ENCODE results near the gene STXBP1. TPM values are rescaled to one million over a fixed set of nuclear protein-coding genes. Genes with fewer than 3 reads are reported as not detected.

STXBP1 gene
- total RNA-seq, 1 donor from 2014 or later = 36.9 TPM

DNA sequence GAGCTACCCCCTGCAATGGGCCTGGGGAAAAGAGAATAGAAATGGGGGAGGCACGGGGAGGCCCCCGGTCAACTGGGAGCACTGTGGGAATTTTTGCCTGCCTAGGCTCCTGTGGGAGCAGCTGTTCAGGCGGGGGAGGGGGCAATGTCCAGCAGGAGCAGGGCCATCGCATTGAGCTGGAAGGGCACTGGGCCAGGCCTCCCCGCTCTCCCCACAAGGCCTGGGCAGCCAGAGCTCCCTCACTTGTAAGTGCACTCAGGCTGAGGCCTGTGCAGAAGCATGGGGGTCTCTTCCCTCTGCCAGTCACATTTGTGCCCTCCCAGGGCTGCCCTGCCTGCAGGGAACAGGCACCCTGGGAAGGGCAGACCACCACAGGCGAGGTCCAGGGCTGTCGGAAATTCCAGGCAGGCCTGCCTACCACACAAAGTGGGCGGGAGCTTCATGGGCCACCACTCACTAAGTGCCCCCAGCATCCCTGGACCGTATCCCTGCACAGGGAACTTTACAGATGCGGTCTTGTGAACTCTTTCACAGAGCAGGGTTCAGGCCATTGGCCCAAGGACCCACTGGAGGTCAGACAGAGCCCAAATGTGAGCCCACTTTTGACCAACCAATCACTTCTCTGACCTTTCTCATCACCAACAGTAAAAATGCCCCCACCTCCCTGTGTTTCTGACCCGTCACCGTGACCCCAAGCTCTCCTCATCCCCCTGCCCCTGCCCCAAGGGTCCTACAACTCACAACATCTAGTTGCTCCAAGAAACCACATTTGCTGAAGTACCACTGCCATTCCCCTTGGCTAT, 93.7 kb downstream of the STXBP1 start:
- H3K9me3 ChIP-seq (replicated peaks) = no peaks in the 10 kb centered on the region
- no peaks in the 10 kb centered on the region for H3K36me3 ChIP-seq
- H3K27ac ChIP-seq (replicated peaks) = no peak overlapping the region
- no peak for DNase-seq
- no peaks in the 10 kb centered on the region for H3K4me1 ChIP-seq
- TF ChIP-seq, protein P1, sequence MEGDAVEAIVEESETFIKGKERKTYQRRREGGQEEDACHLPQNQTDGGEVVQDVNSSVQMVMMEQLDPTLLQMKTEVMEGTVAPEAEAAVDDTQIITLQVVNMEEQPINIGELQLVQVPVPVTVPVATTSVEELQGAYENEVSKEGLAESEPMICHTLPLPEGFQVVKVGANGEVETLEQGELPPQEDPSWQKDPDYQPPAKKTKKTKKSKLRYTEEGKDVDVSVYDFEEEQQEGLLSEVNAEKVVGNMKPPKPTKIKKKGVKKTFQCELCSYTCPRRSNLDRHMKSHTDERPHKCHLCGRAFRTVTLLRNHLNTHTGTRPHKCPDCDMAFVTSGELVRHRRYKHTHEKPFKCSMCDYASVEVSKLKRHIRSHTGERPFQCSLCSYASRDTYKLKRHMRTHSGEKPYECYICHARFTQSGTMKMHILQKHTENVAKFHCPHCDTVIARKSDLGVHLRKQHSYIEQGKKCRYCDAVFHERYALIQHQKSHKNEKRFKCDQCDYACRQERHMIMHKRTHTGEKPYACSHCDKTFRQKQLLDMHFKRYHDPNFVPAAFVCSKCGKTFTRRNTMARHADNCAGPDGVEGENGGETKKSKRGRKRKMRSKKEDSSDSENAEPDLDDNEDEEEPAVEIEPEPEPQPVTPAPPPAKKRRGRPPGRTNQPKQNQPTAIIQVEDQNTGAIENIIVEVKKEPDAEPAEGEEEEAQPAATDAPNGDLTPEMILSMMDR (IDR thresholded peaks at IDR 0.05; ENCODE audit: borderline replicate concordance) = no peak
- H3K4me3 ChIP-seq = no peak overlapping the region
- no peaks in the 10 kb centered on the region for H3K27me3 ChIP-seq (ENCODE audit: low read depth)
- intact Hi-C loops (cut with micrococcal nuclease) = no loop called here

DNA sequence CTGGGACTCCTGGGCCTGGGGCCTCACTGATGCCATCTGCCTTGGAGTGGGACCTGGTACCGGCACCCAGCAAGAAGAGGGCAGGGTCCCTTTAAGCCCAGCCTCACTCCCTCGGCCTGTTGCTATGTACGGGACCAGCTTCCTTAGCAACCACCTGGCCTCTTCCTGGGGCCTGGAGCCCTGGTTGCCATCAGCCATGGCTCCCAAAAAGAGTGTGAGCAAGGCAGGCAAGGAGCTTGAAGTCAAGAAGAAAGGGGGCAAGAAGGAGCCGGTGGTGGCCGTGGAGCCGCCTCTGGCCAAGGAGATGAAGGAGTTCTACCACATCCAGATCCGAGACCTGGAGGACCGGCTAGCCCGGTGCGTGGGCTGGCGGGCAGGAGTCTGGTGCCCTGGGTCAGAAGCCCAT, 94.8 kb downstream of the STXBP1 start, which contains the start of gene CFAP157:
CFAP157 (plus strand) TSS at position 153 of the 406 bp plus-strand sequence; CDS start at position 197, 44 bp downstream.
- Histone ChIP-seq H3K27me3 (ENCODE audit: low read depth) (no peaks in the 10 kb centered on the region), H3K27ac (replicated peaks) (no peak within 1 kb of the TSS), H3K9me3 (replicated peaks) (no peaks in the 10 kb centered on the region), H3K36me3 (no peaks in the 10 kb centered on the region), H3K4me3 (no peak within 1 kb of the TSS), H3K4me1 (no peaks in the 10 kb centered on the region)
- no peak for DNase-seq
- TF ChIP-seq, protein P1 (IDR thresholded peaks at IDR 0.05; ENCODE audit: borderline replicate concordance) = no peak
- intact Hi-C loops (cut with micrococcal nuclease) = no loop called here

DNA sequence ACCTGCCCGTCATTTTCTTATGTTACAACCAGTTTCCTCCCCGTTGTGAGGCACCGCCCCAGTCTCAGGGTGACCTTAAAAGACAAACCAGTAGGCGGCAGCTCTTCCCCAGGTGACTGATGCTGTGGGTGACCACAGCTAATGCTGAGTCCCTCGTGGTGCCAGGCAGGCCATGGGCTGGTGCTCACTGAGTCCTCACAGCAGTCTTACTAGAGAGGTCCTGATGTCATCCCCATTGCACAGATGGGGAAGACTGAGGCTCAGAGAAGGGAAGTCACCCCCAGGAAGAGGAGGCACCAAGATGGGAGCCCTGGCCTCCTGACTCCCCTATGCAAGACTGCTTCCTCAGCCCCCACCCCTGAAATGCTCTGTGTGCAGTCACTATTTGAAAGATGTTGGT, 95.7 kb downstream of the STXBP1 start:
- no peak for DNase-seq
- no peaks in the 10 kb centered on the region for H3K27me3 ChIP-seq (ENCODE audit: low read depth)
- H3K27ac ChIP-seq (replicated peaks) = no peak overlapping the region
- intact Hi-C loops (cut with micrococcal nuclease) = no loop called here
- H3K4me3 ChIP-seq = no peak overlapping the region
- TF ChIP-seq, protein P1 (IDR thresholded peaks at IDR 0.05; ENCODE audit: borderline replicate concordance) = no peak
- no peaks in the 10 kb centered on the region for H3K36me3 ChIP-seq
- H3K4me1 ChIP-seq = no peaks in the 10 kb centered on the region
- H3K9me3 ChIP-seq (replicated peaks) = no peaks in the 10 kb centered on the region

DNA sequence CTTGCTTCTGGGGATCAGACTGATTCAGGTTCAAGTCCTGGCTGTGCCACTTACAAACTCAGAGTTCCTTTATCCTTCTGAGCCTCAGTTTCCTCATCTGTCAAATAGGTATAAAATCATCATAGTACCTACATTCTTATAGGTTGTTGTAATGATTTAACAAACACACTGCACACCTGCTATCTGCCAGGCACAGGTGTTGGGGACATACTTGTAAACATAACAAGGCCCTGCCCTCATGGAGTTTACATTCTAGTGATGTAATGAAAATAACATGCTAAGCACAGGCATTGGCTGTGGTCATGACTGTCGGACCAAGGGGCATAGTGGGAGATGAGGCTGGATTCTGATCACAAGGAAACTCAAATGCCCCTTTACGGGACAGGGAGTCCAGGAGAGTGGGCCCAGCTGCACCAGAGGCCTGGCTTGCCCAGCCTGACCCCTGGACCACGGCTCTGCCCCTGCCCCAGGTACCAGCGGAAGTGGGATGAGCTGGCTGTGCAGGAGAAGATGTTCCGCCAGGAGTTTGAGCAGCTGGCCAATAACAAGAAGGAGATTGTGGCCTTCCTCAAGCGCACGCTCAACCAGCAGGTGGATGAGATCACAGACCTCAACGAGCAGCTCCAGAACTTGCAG, 97.0 kb downstream of the STXBP1 start:
- no peak overlapping the region for H3K4me3 ChIP-seq
- H3K27me3 ChIP-seq (ENCODE audit: low read depth) = no peaks in the 10 kb centered on the region
- TF ChIP-seq, protein P1 (IDR thresholded peaks at IDR 0.05; ENCODE audit: borderline replicate concordance) = no peak
- H3K9me3 ChIP-seq (replicated peaks) = no peaks in the 10 kb centered on the region
- H3K4me1 ChIP-seq = peaks cover 3% of the 10 kb centered on the region
- intact Hi-C loops (cut with micrococcal nuclease) = no loop called here
- DNase-seq = no peak
- no peak overlapping the region for H3K27ac ChIP-seq (replicated peaks)
- no peaks in the 10 kb centered on the region for H3K36me3 ChIP-seq

DNA sequence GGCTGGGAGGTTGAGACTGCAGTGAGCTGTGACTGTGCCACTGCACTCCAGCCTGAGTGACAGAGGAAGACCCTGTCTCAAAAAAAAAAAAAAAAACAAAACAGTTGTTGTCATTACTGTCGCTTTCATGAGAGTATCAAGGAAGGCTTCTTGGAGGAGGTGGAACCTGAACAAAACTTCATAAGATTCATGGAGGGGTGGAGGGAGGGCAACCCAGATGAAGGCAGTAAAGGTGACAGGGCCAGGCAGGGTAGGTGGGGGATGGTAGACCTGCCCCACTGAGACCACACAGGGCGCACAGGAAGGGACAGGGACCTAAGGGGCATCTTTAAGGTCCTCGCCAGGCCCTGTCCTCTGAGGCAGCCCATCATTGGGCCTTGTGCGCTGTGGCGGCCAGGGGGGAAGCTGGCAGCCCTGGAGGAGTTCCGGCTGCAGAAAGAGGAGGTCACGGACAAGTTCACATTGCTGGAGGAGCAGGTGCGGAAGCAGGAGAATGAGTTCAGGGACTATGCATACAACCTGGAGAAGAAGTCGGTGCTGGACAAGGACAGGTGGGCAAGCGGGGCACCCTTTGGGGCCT, 98.2 kb downstream of the STXBP1 start:
- Histone ChIP-seq H3K4me3 (no peak overlapping the region), H3K9me3 (replicated peaks) (no peaks in the 10 kb centered on the region), H3K27me3 (ENCODE audit: low read depth) (no peaks in the 10 kb centered on the region), H3K27ac (replicated peaks) (no peak overlapping the region), H3K36me3 (no peaks in the 10 kb centered on the region), H3K4me1 (peaks cover 15% of the 10 kb centered on the region)
- no peak for DNase-seq
- TF ChIP-seq, protein P1 (IDR thresholded peaks at IDR 0.05; ENCODE audit: borderline replicate concordance) = no peak
- intact Hi-C loops (cut with micrococcal nuclease) = no loop called here
